ENCODE measurements around the gene DAW1. TPM values are rescaled to one million over a fixed set of nuclear protein-coding genes. Genes with fewer than 3 reads are reported as not detected.

DAW1 gene
- total RNA-seq, 1 donor from 2014 or later, result 1.6 TPM

DNA sequence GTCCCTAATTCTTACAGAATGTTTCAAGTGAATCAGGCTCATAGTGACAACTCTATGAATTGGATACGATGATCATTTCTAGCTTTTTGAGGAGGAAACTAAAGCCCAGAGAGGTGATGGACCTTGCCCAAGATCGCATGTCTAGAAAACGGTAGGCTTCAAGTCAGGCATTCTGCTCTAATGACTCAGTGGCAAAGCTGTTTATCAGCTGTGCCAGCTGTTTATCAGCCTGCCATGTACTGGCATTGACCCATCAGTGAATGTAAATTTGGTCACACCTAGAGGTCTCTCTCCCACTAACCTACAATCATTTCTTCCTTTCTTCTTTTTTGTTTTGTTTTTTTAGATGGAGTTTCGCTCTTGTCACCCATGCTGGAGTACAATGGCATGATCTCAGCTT is 6.1 kb upstream of the DAW1 start:
- TF ChIP-seq, protein P1, sequence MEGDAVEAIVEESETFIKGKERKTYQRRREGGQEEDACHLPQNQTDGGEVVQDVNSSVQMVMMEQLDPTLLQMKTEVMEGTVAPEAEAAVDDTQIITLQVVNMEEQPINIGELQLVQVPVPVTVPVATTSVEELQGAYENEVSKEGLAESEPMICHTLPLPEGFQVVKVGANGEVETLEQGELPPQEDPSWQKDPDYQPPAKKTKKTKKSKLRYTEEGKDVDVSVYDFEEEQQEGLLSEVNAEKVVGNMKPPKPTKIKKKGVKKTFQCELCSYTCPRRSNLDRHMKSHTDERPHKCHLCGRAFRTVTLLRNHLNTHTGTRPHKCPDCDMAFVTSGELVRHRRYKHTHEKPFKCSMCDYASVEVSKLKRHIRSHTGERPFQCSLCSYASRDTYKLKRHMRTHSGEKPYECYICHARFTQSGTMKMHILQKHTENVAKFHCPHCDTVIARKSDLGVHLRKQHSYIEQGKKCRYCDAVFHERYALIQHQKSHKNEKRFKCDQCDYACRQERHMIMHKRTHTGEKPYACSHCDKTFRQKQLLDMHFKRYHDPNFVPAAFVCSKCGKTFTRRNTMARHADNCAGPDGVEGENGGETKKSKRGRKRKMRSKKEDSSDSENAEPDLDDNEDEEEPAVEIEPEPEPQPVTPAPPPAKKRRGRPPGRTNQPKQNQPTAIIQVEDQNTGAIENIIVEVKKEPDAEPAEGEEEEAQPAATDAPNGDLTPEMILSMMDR (IDR thresholded peaks at IDR 0.05; ENCODE audit: unreplicated experiment), result no peak
- no peak for DNase-seq (ENCODE audit: low spot score)
- Mint-ChIP-seq H3K27ac (ENCODE audit: unreplicated experiment) (no peak overlapping the region), H3K36me3 (ENCODE audit: low read depth, unreplicated experiment) (peaks cover 4% of the 10 kb centered on the region), H3K4me3 (ENCODE audit: unreplicated experiment) (no peak overlapping the region), H3K27me3 (ENCODE audit: unreplicated experiment) (peaks cover 2% of the 10 kb centered on the region), H3K9me3 (ENCODE audit: unreplicated experiment) (no peaks in the 10 kb centered on the region), H3K4me1 (ENCODE audit: unreplicated experiment) (peaks cover 18% of the 10 kb centered on the region)

DNA sequence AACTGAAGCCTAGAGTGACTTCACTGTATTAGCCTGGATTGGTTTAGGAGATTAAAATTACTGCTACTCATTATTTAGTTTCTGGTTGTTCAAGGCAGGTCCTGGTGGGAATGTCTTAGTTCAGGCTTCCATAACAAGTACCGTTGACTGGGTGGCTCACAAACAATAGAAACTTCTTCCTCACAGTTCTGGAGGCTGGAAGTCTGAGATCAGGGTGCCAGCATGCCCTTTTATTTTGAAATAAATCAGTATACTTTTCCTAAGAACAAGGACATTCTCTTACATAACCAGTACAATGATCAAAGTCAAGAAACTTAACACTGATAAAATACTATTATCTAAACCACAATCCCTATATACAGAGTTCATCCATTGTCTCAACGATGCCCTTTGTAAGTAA is 4.0 kb upstream of the DAW1 start:
- H3K9me3 Mint-ChIP-seq (ENCODE audit: unreplicated experiment), result no peaks in the 10 kb centered on the region
- H3K27ac Mint-ChIP-seq (ENCODE audit: unreplicated experiment), result no peak overlapping the region
- H3K4me3 Mint-ChIP-seq (ENCODE audit: unreplicated experiment), result no peak overlapping the region
- H3K4me1 Mint-ChIP-seq (ENCODE audit: unreplicated experiment), result peaks cover 14% of the 10 kb centered on the region
- H3K36me3 Mint-ChIP-seq (ENCODE audit: low read depth, unreplicated experiment), result peaks cover 4% of the 10 kb centered on the region
- DNase-seq (ENCODE audit: low spot score), result no peak
- H3K27me3 Mint-ChIP-seq (ENCODE audit: unreplicated experiment), result peaks cover 3% of the 10 kb centered on the region
- TF ChIP-seq, protein P1 (IDR thresholded peaks at IDR 0.05; ENCODE audit: unreplicated experiment), result no peak

DNA sequence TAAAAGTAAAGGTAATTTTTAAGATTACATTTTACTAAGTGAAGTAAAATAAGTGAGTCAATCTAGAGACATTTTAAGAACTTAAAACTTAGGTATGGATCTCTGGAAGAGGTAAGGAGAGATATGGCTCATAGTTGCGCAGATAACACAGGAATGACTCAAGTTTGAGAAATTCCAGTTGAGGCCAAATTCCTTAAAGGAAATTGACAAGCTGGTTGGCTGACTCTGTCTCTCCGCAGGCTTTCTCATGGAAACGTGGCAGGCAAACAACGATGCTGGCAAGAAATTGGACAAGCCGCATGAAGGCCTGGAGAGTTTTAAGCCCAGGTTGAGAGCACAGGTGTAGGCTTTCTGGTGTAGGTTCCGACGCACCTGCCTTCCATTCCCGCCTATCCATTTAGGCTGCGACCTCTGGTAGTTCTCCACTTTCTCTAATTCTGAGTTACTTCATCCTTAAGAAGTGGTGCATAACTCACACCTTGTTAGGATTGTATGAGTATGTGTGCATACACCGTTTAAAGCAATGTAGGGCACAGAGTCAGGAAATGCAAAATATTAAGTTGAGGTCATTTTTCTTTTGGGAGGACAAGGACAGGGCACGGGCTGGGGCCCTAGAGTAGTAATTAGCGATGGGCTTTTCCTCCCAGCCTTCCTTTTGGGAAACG is 589 bp upstream of the DAW1 start:
- Mint-ChIP-seq H3K4me1 (ENCODE audit: unreplicated experiment) (peaks cover 14% of the 10 kb centered on the region), H3K27me3 (ENCODE audit: unreplicated experiment) (peaks cover 3% of the 10 kb centered on the region), H3K36me3 (ENCODE audit: low read depth, unreplicated experiment) (peaks cover 4% of the 10 kb centered on the region), H3K4me3 (ENCODE audit: unreplicated experiment) (peak overlapping the region; percentile 27), H3K9me3 (ENCODE audit: unreplicated experiment) (no peaks in the 10 kb centered on the region), H3K27ac (ENCODE audit: unreplicated experiment) (no peak overlapping the region)
- TF ChIP-seq, protein P1 (IDR thresholded peaks at IDR 0.05; ENCODE audit: unreplicated experiment), result no peak
- DNase-seq (ENCODE audit: low spot score), result no peak

DNA sequence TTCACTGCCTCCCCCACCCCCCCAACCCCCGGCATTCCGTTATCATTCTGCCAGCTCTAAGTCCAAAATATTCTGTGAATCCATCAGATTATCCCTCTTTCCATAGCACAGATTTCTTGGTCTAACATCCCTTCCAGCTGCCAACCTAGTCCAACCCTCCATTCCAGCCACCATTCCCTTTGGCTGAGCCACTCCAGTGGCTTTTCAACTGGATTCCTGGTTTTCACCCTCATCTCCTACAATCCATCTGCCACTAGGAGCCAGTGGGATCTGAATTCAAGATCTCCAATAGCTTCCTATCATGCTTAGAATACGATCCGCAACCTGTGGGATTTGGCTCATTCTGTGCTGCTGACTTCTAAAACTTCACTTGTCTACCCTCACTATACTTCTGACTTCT is 1.2 kb downstream of the DAW1 start:
- Mint-ChIP-seq H3K4me3 (ENCODE audit: unreplicated experiment) (no peak overlapping the region), H3K4me1 (ENCODE audit: unreplicated experiment) (peaks cover 11% of the 10 kb centered on the region)

DNA sequence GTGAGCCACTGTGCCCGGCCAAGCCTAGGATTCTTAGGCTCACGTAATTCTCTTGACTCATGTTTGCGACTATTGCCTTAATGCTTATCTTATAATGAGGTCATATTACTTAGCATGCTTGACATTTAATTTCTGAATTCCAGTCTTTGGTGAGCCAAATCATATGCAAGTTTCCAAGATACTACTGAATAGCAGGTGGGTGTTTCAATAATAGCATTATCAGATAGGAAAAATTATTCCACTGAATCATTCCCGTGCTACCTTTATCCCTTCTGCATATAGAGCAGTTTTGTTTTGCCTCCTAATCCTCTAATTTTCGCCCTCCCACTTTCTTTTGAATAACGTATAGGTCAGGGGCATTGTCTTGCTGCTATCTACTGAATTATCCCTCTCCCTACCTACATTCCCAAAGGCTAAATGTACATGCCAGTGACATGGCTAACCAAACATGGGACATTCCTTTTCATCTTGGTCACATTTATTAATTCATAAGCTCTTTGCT is 4.9 kb downstream of the DAW1 start:
- no peaks in the 10 kb centered on the region for H3K36me3 Mint-ChIP-seq (ENCODE audit: low read depth, unreplicated experiment)
- H3K9me3 Mint-ChIP-seq (ENCODE audit: unreplicated experiment), result no peaks in the 10 kb centered on the region
- H3K27me3 Mint-ChIP-seq (ENCODE audit: unreplicated experiment), result no peaks in the 10 kb centered on the region
- H3K4me1 Mint-ChIP-seq (ENCODE audit: unreplicated experiment), result no peaks in the 10 kb centered on the region
- no peak for DNase-seq (ENCODE audit: low spot score)
- TF ChIP-seq, protein P1 (IDR thresholded peaks at IDR 0.05; ENCODE audit: unreplicated experiment), result no peak
- H3K4me3 Mint-ChIP-seq (ENCODE audit: unreplicated experiment), result no peak overlapping the region
- H3K27ac Mint-ChIP-seq (ENCODE audit: unreplicated experiment), result no peak overlapping the region

More for the DNA sequence above, 1.2 kb downstream of the DAW1 start:
- Mint-ChIP-seq H3K9me3 (ENCODE audit: unreplicated experiment) (no peaks in the 10 kb centered on the region), H3K36me3 (ENCODE audit: low read depth, unreplicated experiment) (no peaks in the 10 kb centered on the region), H3K27me3 (ENCODE audit: unreplicated experiment) (peaks cover 3% of the 10 kb centered on the region), H3K27ac (ENCODE audit: unreplicated experiment) (peak overlapping the region; percentile 11)
- no peak for DNase-seq (ENCODE audit: low spot score)
- TF ChIP-seq, protein P1 (IDR thresholded peaks at IDR 0.05; ENCODE audit: unreplicated experiment), result no peak

Measured in endothelial cell (in vitro differentiated cells).